GM23338 (cell line): ENCODE measurements around the gene F2RL3.

ENCODE experiments used
- CTCF ChIP-seq, 2 experiments: fragments of 200-600 bp in 1 of 2; sonication (generic) in 1 of 2; conservative IDR thresholded peaks; 2 replicates each; pipeline versions ENCODE4 v1.5.1 to v1.6.1; 2016 to 2017; ENCODE audit warnings: antibody characterized with exemption in 2 of 2, low read depth in 2 of 2, mild to moderate bottlenecking in 2 of 2, moderate library complexity in 1 of 2
- EZH2 ChIP-seq: fragments of 200-600 bp; sonication (generic); IDR thresholded peaks from one replicate; pipeline ENCODE4 v1.8.0; 2017; ENCODE audit warnings: antibody characterized with exemption, mild to moderate bottlenecking, low read depth; ENCODE audit not compliant: unreplicated experiment
- EZH2phosphoT487 ChIP-seq: fragments of 200-600 bp; sonication (generic); IDR thresholded peaks from one replicate; pipeline ENCODE4 v1.8.1; 2018; ENCODE audit warnings: antibody characterized with exemption; ENCODE audit not compliant: unreplicated experiment

- TF ChIP-seq CTCF (conservative IDR thresholded peaks at IDR 0.05; ENCODE audit: low read depth in 2 of 2): no peak
- no peak for TF ChIP-seq EZH2phosphoT487
- TF ChIP-seq EZH2: no peak
These were observed 16.9 kb upstream of the F2RL3 start for GRCh38 chr19:16871871-16872270.
